Neuron (in vitro differentiated cells): ENCODE measurements around the gene CRB1.
"Not testable (repeated sequence)": the region's sequence is repeated elsewhere in the genome, so short reads cannot be mapped to it uniquely, and the experiment has no call there.

Experiments
- H2AFZ ChIP-seq: one replicate; pipeline ENCODE4 v1.6.1; 2013; ENCODE audit warnings: low read depth, mild to moderate bottlenecking, inconsistent platforms, low read length, moderate library complexity
- H3K27me3 ChIP-seq: one replicate; pipeline ENCODE4 v1.6.1; 2013; ENCODE audit warnings: low read length; ENCODE audit not compliant: insufficient read depth
- H3K36me3 ChIP-seq: one replicate; pipeline ENCODE4 v1.6.1; 2013; ENCODE audit warnings: low read length; ENCODE audit not compliant: insufficient read depth
- H3K4me1 ChIP-seq: one replicate; pipeline ENCODE4 v1.6.1; 2013; ENCODE audit warnings: low read length; ENCODE audit not compliant: insufficient read depth
- H3K4me3 ChIP-seq: 2 replicates; pipeline ENCODE4 v1.5.1; 2013; ENCODE audit warnings: mild to moderate bottlenecking, low read length, moderate library complexity
- H3K9me3 ChIP-seq: one replicate; pipeline ENCODE4 v1.6.1; 2013; ENCODE audit warnings: low read length

Gene CRB1

DNA sequence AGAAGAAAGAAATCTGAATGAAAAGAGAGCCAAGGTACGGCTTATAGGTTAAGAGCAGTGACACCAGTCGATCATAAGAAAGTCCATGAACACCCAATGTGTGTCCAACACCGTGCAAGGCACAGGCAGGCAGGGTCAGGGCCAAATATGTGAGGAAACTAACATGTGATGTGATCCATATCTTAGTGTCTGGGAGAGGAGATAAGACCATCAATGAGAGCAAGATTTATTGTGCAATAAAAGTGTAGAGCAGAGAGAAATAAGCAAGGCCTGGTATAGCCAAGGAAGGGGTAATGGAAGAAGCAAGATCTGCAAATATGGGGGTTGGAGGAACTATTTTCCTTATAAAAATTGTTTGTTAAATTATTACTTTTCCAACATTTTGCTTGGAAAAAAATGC is 198.8 kb downstream of the CRB1 start:
- Histone ChIP-seq H2AFZ (no peak overlapping the region), H3K4me1 (peaks cover 13% of the 10 kb centered on the region), H3K4me3 (no peak overlapping the region), H3K27me3 (no peaks in the 10 kb centered on the region), H3K9me3 (no peaks in the 10 kb centered on the region), H3K36me3 (no peaks in the 10 kb centered on the region)

DNA sequence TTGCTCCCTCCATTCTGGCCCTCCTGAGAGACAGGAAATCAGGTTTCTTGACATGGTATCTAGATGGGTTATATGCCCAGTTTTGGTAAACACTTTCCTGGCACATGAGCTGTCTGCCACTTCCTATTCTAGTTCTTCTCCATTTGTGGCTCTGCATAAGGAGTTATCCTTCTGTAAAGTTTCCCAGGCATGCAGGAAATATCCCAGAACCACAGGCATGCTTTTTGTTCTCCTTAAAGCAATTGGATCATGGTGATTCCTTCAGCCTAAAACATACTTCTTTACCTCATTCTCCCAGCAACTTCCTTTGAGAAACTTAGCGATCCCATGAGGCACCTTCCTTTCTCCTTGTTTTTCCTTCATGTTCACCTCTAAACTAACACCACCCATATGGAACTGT is 199.8 kb downstream of the CRB1 start:
- Histone ChIP-seq H3K36me3 (no peaks in the 10 kb centered on the region), H3K27me3 (no peaks in the 10 kb centered on the region), H3K4me1 (peaks cover 13% of the 10 kb centered on the region), H2AFZ (no peak overlapping the region), H3K9me3 (no peaks in the 10 kb centered on the region), H3K4me3 (no peak overlapping the region)

DNA sequence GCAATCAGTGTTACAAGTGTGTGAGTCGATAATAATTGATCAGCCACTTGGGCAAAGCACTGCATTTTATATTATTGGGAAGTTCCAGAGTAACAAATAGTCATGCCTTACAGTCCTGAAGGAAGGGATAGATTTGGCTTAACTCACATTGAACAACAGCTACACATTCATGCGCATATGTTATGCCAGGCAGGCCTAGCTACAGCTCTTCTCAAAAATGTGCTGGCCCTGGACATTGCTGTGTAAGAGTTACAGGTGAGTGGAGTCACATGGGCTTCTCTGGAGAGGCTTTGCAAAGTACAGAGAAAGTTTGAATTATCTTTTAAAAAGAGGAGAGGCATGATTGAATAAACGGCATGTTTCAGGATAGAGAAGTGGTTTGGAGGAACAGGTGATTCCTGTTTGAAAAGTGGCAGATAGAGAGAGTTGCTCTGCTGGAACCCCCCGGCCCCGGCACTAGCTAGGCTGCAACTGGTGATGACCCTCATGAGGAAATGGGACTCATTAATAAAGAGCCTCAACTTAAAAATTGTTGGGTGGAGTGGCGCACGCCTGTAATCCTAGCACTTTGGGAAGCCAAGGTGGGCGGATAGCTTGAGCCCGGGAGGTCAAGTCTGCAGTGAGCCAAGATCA is 200.6 kb downstream of the CRB1 start:
- no peak overlapping the region for H3K4me3 ChIP-seq
- no peaks in the 10 kb centered on the region for H3K9me3 ChIP-seq
- H3K36me3 ChIP-seq: no peaks in the 10 kb centered on the region
- H3K4me1 ChIP-seq: peaks cover 13% of the 10 kb centered on the region
- H3K27me3 ChIP-seq: no peaks in the 10 kb centered on the region
- no peak overlapping the region for H2AFZ ChIP-seq

DNA sequence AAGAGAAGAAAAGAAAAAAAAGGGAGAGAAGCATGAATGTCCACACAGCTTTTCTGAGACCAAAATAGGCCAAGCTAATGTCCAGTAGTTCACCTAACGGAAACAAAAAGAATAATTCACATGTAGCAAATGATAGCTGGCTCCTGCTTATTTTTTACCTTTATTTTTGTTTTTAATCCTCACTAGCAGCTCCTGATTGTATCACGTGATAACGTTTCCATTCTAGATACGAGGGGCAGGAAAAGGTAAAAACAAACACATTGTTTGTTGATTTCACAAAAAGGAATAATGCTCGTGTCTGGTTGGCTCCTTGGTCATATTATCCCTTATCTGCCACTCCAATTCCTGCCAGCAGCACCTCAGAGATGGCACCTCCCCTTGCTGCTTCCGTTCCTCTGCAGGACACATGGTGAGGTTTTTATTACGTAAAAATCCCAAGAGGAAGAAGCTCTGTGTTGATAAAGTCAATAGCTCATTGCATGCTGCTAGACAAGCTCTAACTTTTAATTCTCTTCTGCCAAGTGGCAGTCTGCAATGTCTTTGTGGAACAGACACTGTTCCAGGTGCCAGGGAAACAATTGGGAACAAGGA is 201.7 kb downstream of the CRB1 start:
- Histone ChIP-seq H3K36me3 (no peaks in the 10 kb centered on the region), H2AFZ (no peak overlapping the region), H3K4me3 (no peak overlapping the region), H3K9me3 (no peaks in the 10 kb centered on the region), H3K4me1 (peaks cover 8% of the 10 kb centered on the region), H3K27me3 (no peaks in the 10 kb centered on the region)

DNA sequence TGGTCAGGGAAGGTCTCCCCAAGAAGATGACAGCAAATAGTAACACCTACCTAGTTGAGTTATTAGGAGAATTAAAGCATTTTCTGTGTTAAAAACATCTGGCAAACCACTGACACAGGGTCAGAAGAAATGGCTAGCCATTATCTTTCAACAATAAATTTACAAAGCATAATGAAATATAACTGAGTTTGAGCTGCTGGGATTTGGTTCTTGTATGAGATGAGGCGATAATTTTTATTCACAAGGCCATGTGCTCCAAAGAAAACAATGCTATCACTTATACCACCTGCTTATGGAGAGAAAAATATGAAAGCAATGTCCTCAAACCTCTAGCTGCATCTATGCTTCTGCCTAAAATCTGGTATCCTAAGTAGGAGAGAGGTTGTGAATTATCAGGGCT is 202.3 kb downstream of the CRB1 start:
- H2AFZ ChIP-seq: no peak overlapping the region
- H3K9me3 ChIP-seq: no peaks in the 10 kb centered on the region
- peaks cover 8% of the 10 kb centered on the region for H3K4me1 ChIP-seq
- no peak overlapping the region for H3K4me3 ChIP-seq
- H3K27me3 ChIP-seq: no peaks in the 10 kb centered on the region
- H3K36me3 ChIP-seq: no peaks in the 10 kb centered on the region

DNA sequence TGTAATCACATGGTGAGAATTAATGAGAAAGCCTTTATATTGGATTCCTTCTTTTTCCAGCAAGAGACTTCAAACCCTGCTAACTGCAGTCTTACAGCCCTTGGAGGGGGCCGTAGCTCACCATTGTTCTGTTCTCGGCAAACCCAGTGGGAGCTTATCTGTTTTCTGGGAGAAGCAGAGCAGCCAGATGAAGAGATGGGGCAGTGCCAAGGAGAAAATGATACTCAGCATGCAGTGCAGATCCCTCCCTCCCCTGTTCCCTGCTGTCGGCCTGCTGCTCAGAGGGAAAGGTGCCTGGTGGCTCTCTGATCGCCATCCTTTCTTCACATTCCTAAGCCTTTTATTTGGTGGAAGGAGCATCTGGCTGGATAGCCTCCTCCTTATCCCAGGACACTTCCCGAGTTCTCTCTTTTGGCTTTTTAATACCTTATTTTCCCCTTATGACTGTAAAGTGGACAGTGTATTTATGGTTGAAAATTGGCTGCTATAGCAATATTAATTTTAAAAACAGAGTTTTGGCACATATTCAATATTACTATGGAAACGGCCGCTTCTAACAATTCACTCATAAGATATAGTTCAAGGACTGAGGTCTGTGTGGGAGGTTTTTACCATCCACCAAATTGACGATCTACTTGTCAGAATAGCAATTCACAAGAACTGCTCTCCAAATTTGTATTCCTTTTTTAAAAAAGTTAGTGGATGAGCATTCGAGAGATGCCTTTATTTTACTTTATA is 203.4 kb downstream of the CRB1 start:
- H3K36me3 ChIP-seq: no peaks in the 10 kb centered on the region
- H3K9me3 ChIP-seq: no peaks in the 10 kb centered on the region
- H3K4me3 ChIP-seq: no peak overlapping the region
- H2AFZ ChIP-seq: no peak overlapping the region
- H3K27me3 ChIP-seq: no peaks in the 10 kb centered on the region
- H3K4me1 ChIP-seq: peaks cover 8% of the 10 kb centered on the region

DNA sequence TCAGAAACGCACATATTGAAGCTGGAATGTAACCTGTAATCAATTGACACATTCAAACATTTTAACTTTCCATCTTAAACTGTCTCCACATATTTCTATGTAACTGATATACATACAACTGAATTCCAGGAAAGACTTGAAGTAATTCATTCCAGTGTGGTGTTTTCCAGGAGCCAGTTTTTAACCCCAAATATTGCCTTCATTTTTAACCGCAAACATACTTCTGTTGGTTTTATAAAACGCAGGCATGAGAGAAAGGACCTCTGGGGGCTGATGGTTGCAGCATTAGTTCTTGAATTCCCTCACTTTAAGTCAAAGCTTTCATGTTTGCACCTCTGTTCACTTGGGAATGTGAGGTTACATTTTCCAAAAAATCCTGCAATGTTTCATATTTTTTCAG is 204.1 kb downstream of the CRB1 start:
- peaks cover 8% of the 10 kb centered on the region for H3K4me1 ChIP-seq
- no peak overlapping the region for H2AFZ ChIP-seq
- H3K9me3 ChIP-seq: no peaks in the 10 kb centered on the region
- no peaks in the 10 kb centered on the region for H3K36me3 ChIP-seq
- no peak overlapping the region for H3K4me3 ChIP-seq
- no peaks in the 10 kb centered on the region for H3K27me3 ChIP-seq

DNA sequence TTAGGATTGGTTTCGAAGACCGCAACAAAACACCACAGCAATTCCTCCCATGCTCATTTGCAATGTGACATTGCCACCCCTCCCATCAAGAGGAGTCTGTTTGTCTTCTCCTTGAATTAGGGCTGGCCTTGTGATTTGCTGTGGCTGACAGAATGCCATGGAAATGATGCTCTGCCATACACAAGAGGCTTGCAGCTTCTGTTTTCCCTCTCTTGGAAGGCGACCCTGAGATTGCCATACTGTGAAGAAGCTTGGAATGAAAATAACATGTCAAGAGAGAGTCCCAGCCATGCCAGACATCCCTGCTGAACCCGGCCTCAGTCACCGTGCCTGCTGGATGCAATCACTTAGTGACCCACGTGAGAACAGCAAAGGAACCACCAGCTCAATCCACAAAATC is 212.4 kb downstream of the CRB1 start:
- Histone ChIP-seq H3K27me3 (no peaks in the 10 kb centered on the region), H2AFZ (no peak overlapping the region), H3K4me1 (no peaks in the 10 kb centered on the region), H3K4me3 (no peak overlapping the region), H3K9me3 (no peaks in the 10 kb centered on the region), H3K36me3 (no peaks in the 10 kb centered on the region)

DNA sequence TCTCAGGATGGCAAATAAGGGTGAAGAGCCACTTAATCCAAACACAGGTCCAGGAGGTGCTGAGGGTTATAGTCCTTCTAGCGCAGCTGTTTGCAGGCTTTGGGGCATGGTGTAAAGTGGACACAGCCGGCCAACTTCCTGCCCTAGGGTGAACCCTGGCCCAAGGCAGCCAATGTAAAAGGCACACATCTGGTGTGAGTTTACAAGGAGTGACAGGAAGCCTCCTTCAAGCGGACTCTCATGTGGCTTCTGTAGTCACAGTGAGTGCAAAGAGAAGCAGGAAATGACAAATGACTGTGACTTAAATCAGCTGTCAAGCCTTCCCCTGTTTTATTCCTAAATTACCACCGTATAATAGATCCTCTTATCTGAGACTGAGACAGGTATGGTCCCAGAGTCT is 213.0 kb downstream of the CRB1 start:
- Histone ChIP-seq H3K9me3 (no peaks in the 10 kb centered on the region), H3K4me1 (no peaks in the 10 kb centered on the region), H3K27me3 (no peaks in the 10 kb centered on the region), H2AFZ (no peak overlapping the region), H3K4me3 (no peak overlapping the region), H3K36me3 (no peaks in the 10 kb centered on the region)

DNA sequence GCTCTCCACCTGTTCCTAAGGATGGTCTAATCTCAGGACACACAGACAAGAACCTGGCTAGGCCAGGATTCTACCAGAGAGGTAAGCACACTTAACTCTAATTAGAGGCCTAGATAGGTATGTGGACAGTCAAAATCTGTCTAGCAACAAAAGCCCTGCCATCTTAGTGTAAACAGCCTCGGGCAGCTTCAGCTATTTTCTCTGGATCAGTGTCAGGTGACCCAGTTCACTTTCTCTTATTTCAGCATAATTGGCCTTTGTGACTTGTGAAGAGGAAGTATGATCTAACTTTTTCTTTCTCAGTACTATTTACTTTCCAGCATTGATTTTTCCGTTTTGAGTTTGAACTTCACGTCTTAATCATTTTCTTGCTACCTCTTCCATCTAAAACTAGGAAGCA is 217.7 kb downstream of the CRB1 start:
- H3K9me3 ChIP-seq: no peaks in the 10 kb centered on the region
- no peaks in the 10 kb centered on the region for H3K4me1 ChIP-seq
- no peaks in the 10 kb centered on the region for H3K27me3 ChIP-seq
- H2AFZ ChIP-seq: no peak overlapping the region
- H3K4me3 ChIP-seq: no peak overlapping the region
- no peaks in the 10 kb centered on the region for H3K36me3 ChIP-seq

DNA sequence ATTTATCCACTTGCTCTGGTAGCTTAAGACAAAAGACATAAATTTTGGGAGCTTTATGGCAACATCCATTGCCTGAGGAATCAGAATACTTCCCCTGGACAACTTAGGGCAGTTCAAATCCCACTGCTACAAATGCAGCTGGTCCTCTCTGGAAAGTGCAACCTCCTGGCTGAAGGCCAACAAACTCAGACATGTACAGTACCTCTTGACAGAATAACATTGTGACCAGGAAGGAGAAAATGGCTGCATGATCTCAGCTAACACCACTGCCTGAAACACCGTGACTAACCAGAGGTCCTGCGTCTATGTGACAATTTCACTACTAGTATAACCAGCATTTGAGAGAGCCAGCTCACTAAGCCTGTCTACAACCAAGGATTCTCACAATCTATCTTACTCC is 218.9 kb downstream of the CRB1 start:
- H3K36me3 ChIP-seq: no peaks in the 10 kb centered on the region
- no peaks in the 10 kb centered on the region for H3K27me3 ChIP-seq
- no peak overlapping the region for H2AFZ ChIP-seq
- H3K4me1 ChIP-seq: no peaks in the 10 kb centered on the region
- H3K4me3 ChIP-seq: no peak overlapping the region
- H3K9me3 ChIP-seq: no peaks in the 10 kb centered on the region

DNA sequence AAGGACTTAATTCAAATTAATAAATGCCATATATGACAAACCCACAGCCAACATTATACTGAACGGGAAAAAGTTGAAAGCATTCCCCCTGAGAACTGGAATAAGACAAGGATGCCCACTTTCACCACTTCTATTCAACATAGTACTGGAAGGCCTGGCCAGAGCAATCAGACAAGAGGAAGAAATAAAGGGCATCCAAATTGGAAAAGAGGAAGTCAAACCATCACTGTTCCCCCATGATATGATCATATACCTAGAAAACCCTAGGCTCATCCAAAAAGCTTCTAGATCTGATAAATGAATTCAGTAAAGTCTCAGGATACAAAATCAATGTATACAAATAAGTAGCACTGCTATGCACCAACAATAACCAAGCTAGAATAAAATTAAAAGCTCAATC is 223.5 kb downstream of the CRB1 start:
- not testable (repeated sequence) for H3K36me3 ChIP-seq, H3K4me1 ChIP-seq, H3K4me3 ChIP-seq, H3K27me3 ChIP-seq, H3K9me3 ChIP-seq, H2AFZ ChIP-seq

DNA sequence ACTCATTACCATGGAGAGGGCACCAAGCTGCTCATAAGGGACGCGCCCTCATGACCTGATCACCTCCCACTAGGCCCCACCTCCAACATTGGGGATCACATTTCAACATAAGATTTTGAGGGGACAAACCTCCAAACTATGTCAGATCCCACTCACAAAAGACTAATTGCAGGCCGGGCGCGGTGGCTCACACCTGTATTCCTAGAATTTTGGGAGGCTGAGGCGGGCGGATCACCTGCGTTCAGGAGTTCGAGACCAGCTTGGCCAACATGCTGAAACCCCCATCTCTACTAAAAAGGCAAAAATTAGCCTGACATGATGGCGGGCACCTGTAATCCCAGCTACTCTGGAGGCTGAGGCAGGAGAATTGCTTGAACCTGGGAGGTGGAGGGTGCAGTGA is 228.7 kb downstream of the CRB1 start:
- Histone ChIP-seq H3K9me3 (no peaks in the 10 kb centered on the region), H2AFZ (no peak overlapping the region), H3K36me3 (no peaks in the 10 kb centered on the region), H3K4me1 (no peaks in the 10 kb centered on the region), H3K4me3 (no peak overlapping the region), H3K27me3 (no peaks in the 10 kb centered on the region)
